Osteoblast (primary cell): ENCODE data around the gene TMEM115. TPM values are rescaled to one million over a fixed set of nuclear protein-coding genes. Genes with fewer than 3 reads are reported as not detected.

Experiments used
- DNase-seq: peaks from one replicate; pipeline ENCODE4 v3.0.0; 2011; ENCODE audit warnings: low spot score, mixed read lengths; ENCODE audit not compliant: insufficient read length; ENCODE audit errors: missing footprints
- H2AFZ ChIP-seq: 2 replicates; pipeline ENCODE4 v1.6.0; 2011; ENCODE audit warnings: mild to moderate bottlenecking, low read length
- H3K27ac ChIP-seq: 2 replicates; pipeline ENCODE4 v1.5.1; 2011; ENCODE audit warnings: mild to moderate bottlenecking, low read depth, low read length, moderate library complexity
- H3K27me3 ChIP-seq: 2 replicates; pipeline ENCODE4 v1.6.0; 2012; ENCODE audit warnings: mild to moderate bottlenecking, control low read depth, inconsistent platforms, low read length, moderate library complexity; ENCODE audit not compliant: insufficient read depth
- H3K36me3 ChIP-seq: 2 replicates; pipeline ENCODE4 v1.5.1; 2011; ENCODE audit warnings: mild to moderate bottlenecking, low read length, control low read depth, moderate library complexity; ENCODE audit not compliant: insufficient read depth
- H3K4me1 ChIP-seq: 2 replicates; pipeline ENCODE4 v1.5.1; 2011; ENCODE audit warnings: mild to moderate bottlenecking, low read length, control low read depth, moderate library complexity; ENCODE audit not compliant: insufficient read depth
- H3K4me2 ChIP-seq: 2 replicates; pipeline ENCODE4 v1.6.0; 2011; ENCODE audit warnings: mild to moderate bottlenecking, low read length; ENCODE audit not compliant: insufficient read depth
- H3K4me3 ChIP-seq: fragments of 200-600 bp; sonication (generic); 3 replicates; pipeline ENCODE4 v1.5.1; 2012; ENCODE audit warnings: mild to moderate bottlenecking, low read length, inconsistent platforms; ENCODE audit not compliant: insufficient read depth
- H3K79me2 ChIP-seq: 2 replicates; pipeline ENCODE4 v1.6.0; 2012; ENCODE audit warnings: mild to moderate bottlenecking, low read length, control low read depth, inconsistent platforms; ENCODE audit not compliant: insufficient read depth
- H3K9me3 ChIP-seq: 2 replicates; pipeline ENCODE4 v1.5.1; 2011; ENCODE audit warnings: low read depth, low read length, control low read depth
- H4K20me1 ChIP-seq: 2 replicates; pipeline ENCODE4 v1.6.0; 2012; ENCODE audit warnings: mild to moderate bottlenecking, low read length, control low read depth; ENCODE audit not compliant: insufficient read depth
- CTCF ChIP-seq: IDR thresholded peaks from 2 replicates; pipeline ENCODE4 v1.5.1; 2011; ENCODE audit warnings: mild to moderate bottlenecking, low read depth, low read length, moderate library complexity; ENCODE audit errors: extremely low read depth
- total RNA-seq: library from RNA; depleted of rRNA; stranded (reverse); fragments of >200 nt; gene quantifications from 2 replicates; pipeline ENCODE4 v1.2.3, GENCODE V29; 2012

Gene TMEM115
- total RNA-seq, 1 donor: 73.1 TPM

- Histone ChIP-seq H3K4me3 (no peak overlapping the region), H3K27me3 (peaks cover 6% of the 10 kb centered on the region), H3K9me3 (no peaks in the 10 kb centered on the region), H3K79me2 (no peaks in the 10 kb centered on the region), H3K4me2 (no peak overlapping the region), H3K27ac (no peak overlapping the region), H2AFZ (no peak overlapping the region), H3K36me3 (no peaks in the 10 kb centered on the region), H3K4me1 (no peaks in the 10 kb centered on the region), H4K20me1 (no peaks in the 10 kb centered on the region)
- TF ChIP-seq CTCF: no peak
- DNase-seq: no peak
These were observed 42.8 kb upstream of the TMEM115 start for GRCh38 chr3:50401978-50402595.

GRCh38 chr3:50396502-50396901, 37.2 kb upstream of the TMEM115 start:
- no peak overlapping the region for H3K4me3 ChIP-seq
- H2AFZ ChIP-seq: no peak overlapping the region
- H3K4me1 ChIP-seq: no peaks in the 10 kb centered on the region
- DNase-seq: no peak
- no peaks in the 10 kb centered on the region for H4K20me1 ChIP-seq
- H3K36me3 ChIP-seq: no peaks in the 10 kb centered on the region
- peaks cover 6% of the 10 kb centered on the region for H3K27me3 ChIP-seq
- H3K9me3 ChIP-seq: no peaks in the 10 kb centered on the region
- H3K4me2 ChIP-seq: no peak overlapping the region
- H3K79me2 ChIP-seq: no peaks in the 10 kb centered on the region
- no peak overlapping the region for H3K27ac ChIP-seq
- no peak for TF ChIP-seq CTCF

GRCh38 chr3:50395070-50395860, 35.9 kb upstream of the TMEM115 start:
- H3K9me3 ChIP-seq: no peaks in the 10 kb centered on the region
- DNase-seq: no peak
- peaks cover 3% of the 10 kb centered on the region for H3K27me3 ChIP-seq
- H2AFZ ChIP-seq: no peak overlapping the region
- no peaks in the 10 kb centered on the region for H3K79me2 ChIP-seq
- no peak overlapping the region for H3K4me2 ChIP-seq
- no peaks in the 10 kb centered on the region for H3K36me3 ChIP-seq
- no peak overlapping the region for H3K27ac ChIP-seq
- no peaks in the 10 kb centered on the region for H3K4me1 ChIP-seq
- no peaks in the 10 kb centered on the region for H4K20me1 ChIP-seq
- no peak for TF ChIP-seq CTCF
- no peak overlapping the region for H3K4me3 ChIP-seq

- Histone ChIP-seq H3K36me3 (no peaks in the 10 kb centered on the region), H2AFZ (no peak overlapping the region), H3K4me2 (no peak overlapping the region), H3K4me1 (no peaks in the 10 kb centered on the region), H3K27ac (no peak overlapping the region), H3K4me3 (no peak overlapping the region), H3K27me3 (no peaks in the 10 kb centered on the region), H3K79me2 (no peaks in the 10 kb centered on the region), H3K9me3 (no peaks in the 10 kb centered on the region), H4K20me1 (no peaks in the 10 kb centered on the region)
- no peak for TF ChIP-seq CTCF
- no peak for DNase-seq
These were observed 33.7 kb upstream of the TMEM115 start for GRCh38 chr3:50393061-50393460.
